Endometrium (tissue), 2 donors: ENCODE results near the gene DNAI1.

ENCODE experiments used
- FAIRE-seq: peaks from 2 replicates; lab custom pipeline; 2012; peaks lifted over from hg19 to GRCh38; lab: Jason Lieb, UNC
- donor health status: control.
- donor health status: control.

The DNAI1 gene

DNA sequence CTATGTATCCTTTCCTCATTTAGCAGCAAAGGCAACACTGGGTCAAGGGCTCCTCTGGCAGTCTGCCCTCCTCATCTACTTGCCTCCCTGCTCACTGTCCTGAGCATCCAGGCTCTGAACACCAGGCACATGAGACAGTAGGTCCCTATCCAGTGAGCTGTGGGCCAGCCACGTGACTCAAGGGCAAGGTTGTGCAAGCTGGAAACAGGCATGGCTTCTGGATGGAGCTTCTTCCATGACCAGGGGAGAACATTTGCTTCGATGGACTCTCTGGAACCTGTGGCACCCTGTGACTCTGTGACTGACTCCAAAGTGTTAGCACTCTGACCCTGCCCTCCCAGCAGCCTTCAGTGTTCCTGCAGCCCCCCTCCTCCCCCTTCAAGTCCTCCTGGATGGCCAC lies 33.0 kb downstream of the DNAI1 start:
- FAIRE-seq: no peak

DNA sequence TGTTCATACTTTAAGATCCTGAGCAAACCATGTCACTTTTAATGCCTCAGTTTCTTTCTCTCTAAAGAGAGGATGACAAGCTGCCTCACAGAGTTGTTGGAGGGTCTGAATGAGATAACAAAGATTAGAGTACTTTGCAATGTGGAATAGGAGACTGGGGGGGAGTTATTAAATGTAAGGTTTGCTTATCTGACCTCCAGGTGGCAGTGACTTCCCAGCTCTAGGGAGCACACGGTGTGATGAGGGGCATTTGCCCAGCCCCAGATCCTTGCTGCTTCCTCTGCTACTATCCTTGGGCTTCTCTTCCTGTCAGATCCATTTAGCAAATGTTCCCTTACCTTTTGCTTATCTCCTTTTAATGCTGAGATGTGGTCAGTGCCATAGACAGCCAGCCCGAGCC lies 33.4 kb downstream of the DNAI1 start:
- no peak for FAIRE-seq

- FAIRE-seq: no peak
Measured at GRCh38 chr9:34493972-34494535, 35.4 kb downstream of the DNAI1 start.

- FAIRE-seq: no peak
Measured at GRCh38 chr9:34496149-34496712, 37.6 kb downstream of the DNAI1 start.

DNA sequence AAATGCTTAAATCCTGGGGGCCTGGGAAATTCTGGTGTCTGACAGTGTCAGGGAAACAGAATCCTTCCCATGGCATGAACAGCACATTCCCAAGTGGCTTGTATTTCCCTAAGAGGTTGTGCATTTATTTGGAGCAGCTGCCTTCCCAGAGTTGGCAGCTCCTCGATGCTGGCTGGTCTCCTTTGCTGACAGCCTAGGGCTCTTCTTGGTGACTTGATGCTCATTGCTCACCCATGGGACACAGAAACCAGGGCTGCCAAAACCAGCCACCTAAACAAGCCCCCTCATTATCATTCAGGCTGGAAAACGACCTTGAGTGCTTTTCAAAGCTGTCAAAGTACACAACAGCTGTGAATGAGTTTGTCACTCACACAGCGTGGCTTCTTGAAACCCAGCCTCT lies 39.9 kb downstream of the DNAI1 start:
- no peak for FAIRE-seq

- FAIRE-seq: no peak
Measured at GRCh38 chr9:34499076-34499475, 40.5 kb downstream of the DNAI1 start.

DNA sequence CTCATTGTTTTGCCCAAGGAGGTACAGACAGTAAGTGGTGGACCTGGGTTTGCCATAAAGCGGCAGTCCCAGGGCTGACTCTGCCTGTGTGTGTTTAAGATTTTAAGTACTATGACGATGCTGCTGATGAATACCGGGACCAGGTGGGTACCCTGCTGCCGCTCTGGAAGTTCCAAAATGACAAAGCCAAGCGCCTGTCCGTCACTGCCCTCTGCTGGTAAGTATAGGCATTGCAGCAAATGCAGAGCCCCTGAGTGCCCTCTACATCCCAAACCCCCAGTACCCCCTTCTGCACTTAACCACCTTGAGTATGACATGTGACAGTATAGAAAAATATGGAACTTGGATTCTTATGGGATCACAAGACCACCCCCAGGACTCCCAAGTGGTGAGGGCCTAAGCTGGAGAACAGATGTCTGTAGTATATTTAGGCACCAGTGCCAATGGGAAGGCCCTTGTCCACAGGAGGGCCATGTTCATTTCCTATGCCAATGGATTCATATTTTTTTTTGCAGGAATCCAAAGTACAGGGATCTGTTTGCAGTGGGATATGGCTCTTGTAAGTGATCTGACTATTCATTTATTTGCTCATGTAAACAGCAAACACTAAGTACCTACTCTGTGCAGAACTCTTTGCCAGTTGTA lies 42.1 kb downstream of the DNAI1 start:
- FAIRE-seq: no peak

DNA sequence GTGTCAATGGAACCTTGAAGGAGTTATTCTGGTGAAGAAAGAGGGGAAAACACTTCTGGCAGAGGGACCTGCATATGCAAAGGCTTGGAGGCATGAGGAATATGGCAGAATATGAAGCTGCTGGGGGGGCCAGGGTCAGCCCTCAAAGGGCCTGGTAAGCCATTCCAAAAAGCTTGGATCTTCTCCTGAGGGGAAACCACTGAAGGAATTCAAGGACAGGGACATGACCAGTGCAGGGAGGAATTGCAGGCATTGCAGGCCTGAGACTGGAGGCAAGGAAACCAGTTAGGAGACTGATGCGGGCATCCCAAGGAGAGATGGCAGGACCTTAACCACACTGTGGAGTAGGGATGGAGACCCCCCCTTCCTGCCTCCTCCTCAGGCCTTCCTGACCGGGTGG lies 42.8 kb downstream of the DNAI1 start:
- FAIRE-seq: no peak

DNA sequence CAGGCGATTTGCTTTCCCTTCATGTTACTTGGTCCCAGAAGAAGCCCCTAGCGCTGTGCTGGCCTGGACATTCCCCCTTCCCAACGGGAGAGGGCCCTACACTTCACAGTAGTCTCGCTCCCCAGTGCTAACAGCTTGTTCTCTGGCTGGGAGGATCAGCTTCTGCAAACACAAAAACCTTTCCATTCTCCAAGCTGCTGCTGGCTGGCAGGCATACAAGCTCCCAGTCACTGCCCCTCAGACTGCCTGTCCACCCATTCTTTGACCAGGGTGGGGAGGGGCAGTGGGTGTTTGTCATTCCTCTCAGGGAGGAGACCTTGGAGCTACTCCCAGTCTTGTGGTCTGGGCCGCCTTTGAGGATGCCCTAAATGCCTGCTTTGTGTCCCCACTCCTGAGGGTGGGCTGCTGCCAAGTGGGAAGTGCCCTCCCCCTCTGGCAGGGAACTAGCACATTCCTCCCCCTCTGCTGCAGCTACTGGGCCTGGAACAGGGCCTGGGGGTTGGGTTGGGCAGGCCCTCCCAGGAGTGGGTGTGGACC lies 43.4 kb downstream of the DNAI1 start:
- no peak for FAIRE-seq

GRCh38 chr9:34502471-34502870 lies 43.9 kb downstream of the DNAI1 start:
- FAIRE-seq: no peak

DNA sequence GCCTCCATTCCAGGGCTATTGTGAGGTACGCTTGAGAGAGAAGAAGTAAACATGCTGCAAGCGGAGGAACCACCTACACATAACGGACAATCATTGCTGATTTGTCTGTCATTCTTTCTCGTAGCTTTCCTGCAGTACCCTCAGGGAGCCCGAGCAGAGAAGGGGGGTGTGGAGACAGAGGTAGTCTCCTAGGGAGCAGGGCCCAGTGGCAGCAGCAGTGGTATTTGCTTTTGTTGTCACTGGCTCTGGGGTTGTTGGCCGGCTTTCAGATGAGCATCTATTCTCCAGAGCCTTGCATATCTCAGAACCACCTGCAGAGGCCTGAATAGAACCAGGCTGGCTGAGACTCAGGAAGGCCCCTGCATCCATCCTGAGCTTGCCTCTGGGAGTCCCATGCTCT lies 44.3 kb downstream of the DNAI1 start:
- FAIRE-seq: no peak

DNA sequence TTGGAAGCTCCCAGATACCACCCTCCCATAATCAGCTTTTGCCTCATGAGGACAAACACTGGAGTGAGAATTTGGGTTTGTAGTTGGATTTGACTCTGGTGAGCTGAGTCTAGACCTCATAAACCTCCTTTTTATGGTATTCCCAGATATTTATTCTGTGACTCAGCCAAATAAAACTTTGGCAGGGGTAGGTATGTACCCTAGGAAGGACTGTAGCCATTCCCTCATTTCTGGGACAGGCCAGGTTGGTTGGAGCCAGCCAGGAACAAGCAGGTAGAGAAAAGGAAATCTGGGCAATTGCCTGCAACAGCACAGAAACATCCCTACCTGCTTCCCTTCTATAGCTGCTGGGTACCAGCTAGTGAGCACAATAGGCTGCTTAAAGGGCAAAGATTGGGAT lies 44.8 kb downstream of the DNAI1 start:
- no peak for FAIRE-seq

GRCh38 chr9:34505370-34506120 lies 46.9 kb downstream of the DNAI1 start:
- FAIRE-seq: no peak

DNA sequence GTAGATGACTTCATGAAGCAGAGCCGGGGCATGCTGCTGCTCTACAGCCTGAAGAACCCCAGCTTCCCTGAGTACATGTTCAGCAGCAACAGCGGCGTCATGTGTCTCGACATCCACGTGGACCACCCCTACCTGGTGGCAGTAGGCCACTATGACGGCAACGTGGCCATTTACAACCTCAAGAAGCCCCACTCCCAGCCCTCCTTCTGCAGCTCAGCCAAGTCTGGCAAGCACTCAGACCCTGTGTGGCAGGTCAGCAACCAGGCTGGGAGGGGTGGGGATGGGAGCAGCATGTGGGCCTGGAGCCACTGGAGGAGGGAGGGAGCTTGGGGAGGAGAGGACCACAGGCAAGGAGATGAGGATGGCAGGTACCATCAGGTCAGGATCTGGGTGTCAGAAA lies 48.0 kb downstream of the DNAI1 start:
- FAIRE-seq: no peak

GRCh38 chr9:34507556-34507955 lies 49.0 kb downstream of the DNAI1 start:
- no peak for FAIRE-seq

DNA sequence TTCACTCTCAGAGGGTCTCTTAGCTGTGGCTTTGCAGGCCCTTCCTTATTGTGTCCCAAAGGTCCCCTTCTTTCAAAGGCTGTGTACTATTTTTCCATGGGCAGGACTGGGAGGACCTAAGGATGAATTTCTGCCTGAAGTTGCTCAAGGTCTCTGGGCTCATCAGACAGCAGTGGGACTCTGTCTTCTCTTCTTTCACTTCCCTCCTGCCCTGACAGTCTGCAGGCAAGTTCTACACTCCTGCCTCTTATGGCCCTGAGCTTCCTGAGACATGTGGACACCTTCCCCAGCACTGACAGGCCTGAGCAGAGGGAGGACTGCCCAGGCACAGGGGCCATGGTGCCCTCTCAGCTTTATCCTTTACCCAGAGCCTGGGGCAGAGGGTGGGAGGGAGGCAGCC lies 49.4 kb downstream of the DNAI1 start:
- FAIRE-seq: no peak

DNA sequence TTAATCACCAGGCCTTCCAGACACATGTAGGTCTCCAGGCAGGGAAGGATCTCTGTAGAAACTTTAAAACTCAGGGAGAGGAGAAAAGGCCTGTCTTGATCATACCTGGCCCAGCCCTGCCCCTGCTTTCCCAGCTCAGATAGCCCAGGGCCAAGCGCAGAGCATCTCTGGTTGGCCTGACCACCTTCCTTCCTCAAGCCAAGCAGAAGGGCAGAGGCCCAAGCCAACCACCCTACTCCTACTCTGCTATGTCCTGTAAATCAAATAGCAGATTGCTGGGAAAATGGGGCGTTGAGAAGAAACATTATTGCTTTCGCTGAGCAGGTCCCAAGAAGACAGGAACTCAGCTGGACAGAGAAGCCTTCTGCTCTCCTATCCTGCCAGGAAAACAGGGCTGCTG lies 49.9 kb downstream of the DNAI1 start:
- no peak for FAIRE-seq

GRCh38 chr9:34508951-34509350 lies 50.3 kb downstream of the DNAI1 start:
- no peak for FAIRE-seq

DNA sequence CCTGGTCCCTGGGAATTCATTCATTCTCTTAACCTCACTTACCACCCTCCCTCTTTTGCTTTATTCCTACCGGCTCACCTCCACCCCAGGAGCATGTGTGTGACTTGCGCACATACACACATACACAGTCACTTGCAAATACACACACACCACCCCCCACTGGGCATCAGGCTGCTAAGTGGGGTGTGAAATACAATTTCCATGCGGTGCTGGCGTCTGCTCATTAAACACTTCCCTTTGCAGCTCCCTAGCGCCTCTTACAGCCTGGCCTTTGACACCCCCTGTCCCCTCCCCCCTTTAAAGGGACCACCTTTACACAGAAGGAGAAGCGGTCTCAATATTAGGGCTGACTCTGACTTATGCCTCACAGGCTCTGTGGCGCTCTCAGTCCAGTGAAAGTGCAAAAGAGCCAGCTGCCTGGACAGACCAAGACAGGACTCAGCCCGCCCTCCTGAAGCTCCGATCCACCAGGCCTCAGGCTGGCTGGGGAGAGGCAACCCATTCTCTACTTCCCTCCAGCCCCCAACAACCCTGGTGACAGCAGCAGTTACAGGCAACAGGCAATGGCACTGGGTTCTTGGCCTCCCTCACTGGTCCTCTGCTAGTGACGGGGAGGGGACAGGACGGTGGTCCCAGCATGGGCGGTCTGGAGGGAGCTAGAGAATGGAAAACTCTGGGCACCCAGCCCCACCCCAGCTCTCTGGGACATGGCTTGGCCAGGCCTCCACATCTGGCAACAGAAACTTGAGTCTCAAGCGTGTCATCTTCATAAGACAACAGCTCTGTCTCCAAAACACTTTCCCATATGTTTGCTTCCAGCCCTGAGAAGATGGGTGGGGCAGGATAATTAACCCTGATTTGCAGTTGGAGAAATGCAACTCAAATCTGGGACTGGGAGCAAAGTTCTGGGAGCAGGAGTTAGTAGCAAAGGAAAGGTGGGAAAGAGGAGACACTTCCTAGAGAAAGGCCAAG lies 52.2 kb downstream of the DNAI1 start:
- no peak for FAIRE-seq

GRCh38 chr9:34512131-34513078 lies 53.8 kb downstream of the DNAI1 start:
- no peak for FAIRE-seq
